Measurements from ENCODE around the gene LRRD1.
"Not testable (repeated sequence)": the region's sequence is repeated elsewhere in the genome, so short reads cannot be mapped to it uniquely, and the experiment has no call there.

Gene LRRD1

GRCh38 chr7:92178928-92179924 lies at the start of gene LRRD1:
LRRD1 (minus strand) TSS chr7:92179142; CDS start chr7:92165202, 13,940 bp downstream.
- peak; percentile 90 for DNase-seq

GRCh38 chr7:92228742-92229141 lies 49.8 kb upstream of the LRRD1 start:
- DNase-seq: no peak

DNA sequence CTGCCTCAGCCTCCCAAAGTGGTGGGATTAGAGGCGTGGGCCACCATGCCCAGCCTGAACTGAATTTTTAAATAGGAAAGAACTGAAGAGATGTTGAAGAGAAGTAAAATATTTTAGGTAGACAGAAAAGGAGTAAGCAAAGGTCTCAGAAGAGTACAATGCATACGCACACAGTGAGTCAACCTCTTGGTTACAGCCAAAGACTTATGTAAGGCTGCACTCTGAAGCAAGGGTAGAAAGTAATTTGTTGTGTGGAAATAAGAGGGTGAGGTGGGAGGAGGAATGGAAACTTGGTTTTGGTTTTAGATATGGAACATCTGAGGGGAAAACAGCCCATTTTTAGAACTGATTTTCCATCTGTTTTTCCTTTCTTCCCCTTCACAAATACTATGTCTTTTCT lies 49.2 kb upstream of the LRRD1 start:
- no peak for DNase-seq

DNA sequence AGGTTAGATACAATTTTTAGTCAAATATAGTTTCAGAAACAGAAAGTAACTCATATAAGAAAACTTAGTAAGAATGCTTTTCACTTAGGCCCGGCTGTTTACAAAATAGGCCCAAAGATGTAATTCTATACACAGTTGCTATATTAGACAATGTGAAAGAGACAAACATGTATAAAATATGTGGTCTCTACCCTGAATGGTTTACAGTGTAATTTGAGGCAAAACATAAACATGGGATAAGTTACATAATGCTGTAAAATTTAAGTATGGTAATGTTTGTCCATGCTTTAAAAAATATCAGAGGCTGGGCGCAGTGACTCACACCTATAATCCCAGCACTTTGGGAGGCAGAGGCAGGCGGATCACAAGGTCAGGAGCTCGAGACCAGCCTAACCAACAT lies 48.0 kb upstream of the LRRD1 start:
- no peak for DNase-seq

DNA sequence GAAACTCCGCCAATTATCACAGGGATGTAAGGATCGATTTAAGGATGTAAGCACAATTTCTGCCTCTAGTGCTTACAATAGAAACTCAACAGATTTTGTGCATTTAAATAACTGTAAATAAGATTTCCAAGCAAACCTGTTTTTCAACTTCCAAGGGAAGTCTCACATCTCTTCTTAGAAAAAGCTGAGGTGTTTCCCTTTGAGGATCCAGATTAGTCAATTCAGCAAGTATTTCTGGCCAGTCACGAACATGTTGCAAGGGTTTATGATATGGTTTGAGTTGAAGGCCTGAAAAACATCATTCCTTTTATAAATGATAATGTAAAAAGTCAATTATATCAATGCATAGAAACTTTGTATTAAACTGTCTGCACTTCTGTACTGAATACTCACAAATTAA lies 42.8 kb upstream of the LRRD1 start:
- DNase-seq: no peak

DNA sequence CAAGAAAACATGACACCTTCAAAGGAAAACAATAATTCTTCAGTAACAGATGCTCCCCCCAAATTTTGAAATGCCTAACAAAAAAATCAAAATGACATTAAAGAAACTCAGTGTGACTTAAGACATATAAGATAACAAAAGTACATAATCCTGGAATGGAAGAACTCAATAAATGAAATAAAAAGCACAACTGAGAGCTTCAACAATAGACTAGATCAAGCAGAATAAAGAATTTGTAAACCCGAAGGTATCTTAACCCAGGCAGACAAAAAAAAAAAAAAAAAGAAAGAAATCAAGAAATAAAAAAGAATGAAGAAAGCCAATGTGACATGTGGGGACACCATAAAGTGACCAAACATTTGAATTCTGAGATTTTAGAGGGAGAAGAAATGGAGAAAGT lies 27.7 kb upstream of the LRRD1 start:
- DNase-seq: no peak

GRCh38 chr7:92205987-92206386 lies 27.0 kb upstream of the LRRD1 start:
- DNase-seq: no peak

- DNase-seq: no peak
These were observed 21.8 kb upstream of the LRRD1 start for GRCh38 chr7:92200791-92201190.

- DNase-seq: no peak
These were observed 13.4 kb upstream of the LRRD1 start for GRCh38 chr7:92192326-92192725.

- DNase-seq: not testable (repeated sequence)
These were observed 10.3 kb upstream of the LRRD1 start for GRCh38 chr7:92189246-92189645.

DNA sequence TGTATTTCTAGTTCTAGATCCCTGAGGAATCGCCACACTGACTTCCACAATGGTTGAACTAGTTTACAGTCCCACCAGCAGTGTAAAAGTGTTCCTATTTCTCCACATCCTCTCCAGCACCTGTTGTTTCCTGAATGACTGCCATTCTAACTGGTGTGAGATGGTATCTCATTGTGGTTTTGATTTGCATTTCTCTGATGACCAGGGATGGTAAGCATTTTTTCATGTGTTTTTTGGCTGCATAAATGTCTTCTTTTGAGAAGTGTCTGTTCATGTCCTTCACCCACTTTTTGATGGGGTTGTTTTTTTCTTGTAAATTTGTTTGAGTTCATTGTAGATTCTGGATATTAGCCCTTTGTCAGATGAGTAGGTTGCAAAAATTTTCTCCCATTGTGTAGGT lies 5.4 kb upstream of the LRRD1 start:
- not testable (repeated sequence) for DNase-seq

DNA sequence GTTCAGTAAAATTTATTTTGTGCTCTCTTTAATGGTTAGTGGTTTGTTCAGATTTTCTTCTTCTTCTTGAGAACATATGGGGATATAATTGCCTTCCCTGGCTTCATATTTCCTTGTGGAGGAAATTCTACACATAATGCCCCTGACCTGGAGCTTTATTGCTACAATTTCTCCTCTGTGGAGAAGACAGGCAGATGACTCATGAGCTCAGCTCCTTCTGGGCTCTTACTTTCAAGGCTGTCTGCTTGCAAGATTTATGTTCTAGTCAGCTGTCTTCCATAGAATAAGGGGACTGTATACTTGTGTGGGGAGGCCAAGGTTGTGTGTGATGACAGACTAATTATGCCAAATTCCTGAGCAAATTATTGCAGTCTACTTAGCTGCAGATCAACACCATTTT lies 1.6 kb downstream of the LRRD1 start:
- DNase-seq: no peak

GRCh38 chr7:92169529-92169928 lies 9.4 kb downstream of the LRRD1 start:
- DNase-seq: not testable (repeated sequence)

DNA sequence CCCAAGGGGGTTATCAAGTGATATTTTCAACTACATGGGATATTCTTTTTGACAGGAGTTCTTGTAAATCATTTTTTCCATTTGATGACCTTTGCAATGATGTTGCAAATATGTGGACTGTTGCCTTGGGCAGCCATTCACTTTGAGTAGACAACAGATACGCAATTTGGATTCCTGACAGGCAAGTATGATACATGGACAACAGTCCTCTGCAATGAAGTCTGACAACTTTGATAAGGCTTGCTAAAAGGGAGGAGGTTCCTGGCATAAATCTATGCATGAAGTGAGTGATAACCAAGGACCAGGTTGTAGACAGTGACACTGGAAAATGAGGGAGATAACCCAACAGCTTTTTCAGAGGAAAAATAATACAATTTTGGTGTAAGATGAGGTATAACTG lies 17.7 kb downstream of the LRRD1 start:
- no peak for DNase-seq

GRCh38 chr7:92158660-92159575 lies 20.0 kb downstream of the LRRD1 start:
- no peak for DNase-seq

- DNase-seq: no peak
These were observed 22.0 kb downstream of the LRRD1 start for GRCh38 chr7:92156990-92157389.

DNA sequence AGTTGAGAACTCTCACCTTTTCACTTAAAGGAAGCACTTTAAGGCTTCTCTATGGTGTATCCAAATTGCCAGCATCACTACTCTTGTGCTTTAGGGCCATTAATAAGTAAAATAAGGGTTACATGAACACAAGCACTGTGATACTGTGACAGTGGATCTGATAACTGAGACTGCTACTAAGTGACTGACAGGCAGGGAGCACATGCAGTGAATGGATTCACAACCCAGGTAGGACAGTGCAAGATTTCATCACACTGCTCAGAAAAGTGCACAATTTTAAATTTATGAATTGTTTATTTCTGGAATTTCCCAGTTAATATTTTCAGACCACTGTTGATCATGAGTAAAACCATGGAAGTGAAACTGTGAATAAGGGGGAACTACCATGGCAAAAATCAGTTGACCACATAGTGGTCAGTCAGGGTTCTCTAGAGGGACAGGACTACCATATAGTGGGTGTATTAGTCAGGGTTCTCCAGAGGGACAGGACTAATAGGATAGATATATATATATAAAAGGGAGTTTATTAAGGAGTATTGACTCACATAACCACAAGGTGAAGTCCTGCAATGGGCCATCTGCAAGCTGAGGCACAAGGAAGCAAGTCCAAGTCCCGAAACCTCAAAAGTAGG lies 23.7 kb downstream of the LRRD1 start:
- no peak for DNase-seq

DNA sequence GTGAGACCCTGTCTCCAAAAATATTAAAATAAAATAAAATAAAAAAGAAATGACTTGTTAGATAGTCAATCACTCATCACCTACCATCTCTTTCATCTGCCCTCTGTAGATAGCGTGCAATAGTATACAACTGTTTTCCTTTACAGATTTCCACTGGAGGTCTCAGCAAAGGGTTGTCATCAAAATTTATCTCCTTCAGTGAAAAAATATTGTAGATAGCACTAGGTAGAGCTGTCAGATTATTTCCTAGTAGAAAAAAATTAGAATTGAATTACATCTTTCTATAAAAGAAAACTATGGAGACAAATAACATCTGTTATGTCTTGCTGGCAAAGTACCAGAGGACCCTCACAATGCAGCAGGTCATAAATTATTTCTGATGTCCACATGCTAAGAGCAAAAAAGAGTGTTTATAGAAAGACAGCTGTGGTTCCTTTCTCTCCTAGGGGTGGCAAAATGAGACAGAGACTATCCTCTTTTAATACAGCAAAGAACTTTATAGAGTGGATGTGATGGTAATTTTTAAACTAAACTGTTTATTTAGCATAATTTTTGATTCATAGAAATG lies 28.4 kb downstream of the LRRD1 start:
- DNase-seq: no peak

GRCh38 chr7:92149736-92150239 lies 29.2 kb downstream of the LRRD1 start:
- DNase-seq: no peak

GRCh38 chr7:92143192-92143880 lies 35.6 kb downstream of the LRRD1 start:
- not testable (repeated sequence) for DNase-seq

- DNase-seq: not testable (repeated sequence)
These were observed 36.2 kb downstream of the LRRD1 start for GRCh38 chr7:92142791-92143190.

DNA sequence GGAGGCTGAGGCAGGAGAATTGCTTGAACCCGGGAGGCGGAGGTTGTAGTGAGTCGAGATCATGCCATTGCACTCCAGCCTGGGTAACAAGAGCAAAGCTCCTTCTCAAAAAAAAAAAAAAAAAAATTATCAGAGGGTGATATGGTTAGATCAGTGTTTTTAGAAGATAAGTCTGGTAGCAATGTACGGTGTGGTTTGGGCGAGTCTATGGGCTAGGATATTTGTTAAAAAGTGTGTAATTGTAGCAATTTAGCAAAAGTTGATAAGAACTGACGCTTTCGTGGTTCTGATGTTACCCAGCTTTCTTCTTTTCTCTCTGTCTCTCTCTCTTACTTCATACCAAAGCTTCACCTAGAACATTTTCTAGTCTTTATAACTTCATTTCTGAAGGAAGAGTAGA lies 37.8 kb downstream of the LRRD1 start:
- no peak for DNase-seq
